ENCODE results near the gene REC8.

REC8 gene

GRCh38 chr14:24177041-24177825 lies 5.4 kb downstream of the REC8 start:
- Histone ChIP-seq H2BK120ac (ENCODE audit: low read depth, low read length) (no peak overlapping the region), H3K23ac (ENCODE audit: low read length) (no peak overlapping the region), H3K79me1 (ENCODE audit: low read length) (no peaks in the 10 kb centered on the region), H3K27me3 (ENCODE audit: insufficient read depth, low read length, poor library complexity) (no peaks in the 10 kb centered on the region), H3K4me1 (ENCODE audit: control insufficient read depth, low read depth, low read length) (peaks cover 1% of the 10 kb centered on the region), H3K4me2 (ENCODE audit: low read length) (no peak overlapping the region), H3K18ac (ENCODE audit: low read length) (no peak overlapping the region), H3K9ac (ENCODE audit: low read length) (no peak overlapping the region), H3K4me3 (ENCODE audit: low read length) (no peak overlapping the region), H3K27ac (ENCODE audit: low read depth, low read length) (no peak overlapping the region), H4K5ac (ENCODE audit: low read length) (no peak overlapping the region), H3K36me3 (ENCODE audit: control insufficient read depth, insufficient read depth, low read length) (peaks cover 8% of the 10 kb centered on the region), H2AK5ac (ENCODE audit: low read length) (no peak overlapping the region), H2BK15ac (replicated peaks; ENCODE audit: low read depth) (no peak overlapping the region), H4K8ac (ENCODE audit: low read depth, low read length) (no peak overlapping the region), H3K56ac (ENCODE audit: low read length) (no peak overlapping the region), H3K4ac (ENCODE audit: low read depth, low read length) (no peak overlapping the region), H2BK5ac (ENCODE audit: low read length) (no peak overlapping the region), H3K79me2 (ENCODE audit: control insufficient read depth, insufficient read depth, low read length) (no peaks in the 10 kb centered on the region)
- WGBS (ENCODE audit: extremely low coverage, insufficient coverage, low lambda C conversion rate): no CpG with 5 or more reads among the region's 12 CpGs
- no peak for DNase-seq

GRCh38 chr14:24177891-24178290 lies 6.0 kb downstream of the REC8 start:
- Histone ChIP-seq H2AK5ac (ENCODE audit: low read length) (no peak overlapping the region), H2BK120ac (ENCODE audit: low read depth, low read length) (no peak overlapping the region), H3K4me1 (ENCODE audit: control insufficient read depth, low read depth, low read length) (no peaks in the 10 kb centered on the region), H3K56ac (ENCODE audit: low read length) (no peak overlapping the region), H3K4me3 (ENCODE audit: low read length) (no peak overlapping the region), H3K9ac (ENCODE audit: low read length) (no peak overlapping the region), H3K36me3 (ENCODE audit: control insufficient read depth, insufficient read depth, low read length) (peaks cover 11% of the 10 kb centered on the region), H4K8ac (ENCODE audit: low read depth, low read length) (no peak overlapping the region), H3K18ac (ENCODE audit: low read length) (no peak overlapping the region), H3K4me2 (ENCODE audit: low read length) (no peak overlapping the region), H3K23ac (ENCODE audit: low read length) (no peak overlapping the region), H2BK5ac (ENCODE audit: low read length) (no peak overlapping the region), H3K79me1 (ENCODE audit: low read length) (no peaks in the 10 kb centered on the region), H3K27me3 (ENCODE audit: insufficient read depth, low read length, poor library complexity) (no peaks in the 10 kb centered on the region), H4K5ac (ENCODE audit: low read length) (no peak overlapping the region), H3K4ac (ENCODE audit: low read depth, low read length) (no peak overlapping the region), H2BK15ac (replicated peaks; ENCODE audit: low read depth) (no peak overlapping the region), H3K27ac (ENCODE audit: low read depth, low read length) (no peak overlapping the region), H3K79me2 (ENCODE audit: control insufficient read depth, insufficient read depth, low read length) (no peaks in the 10 kb centered on the region)
- WGBS (ENCODE audit: extremely low coverage, insufficient coverage, low lambda C conversion rate): no CpG with 5 or more reads among the region's 14 CpGs
- no peak for DNase-seq

- no peaks in the 10 kb centered on the region for H3K27me3 ChIP-seq (ENCODE audit: insufficient read depth, low read length, poor library complexity)
- H4K5ac ChIP-seq (ENCODE audit: low read length): no peak overlapping the region
- no peak overlapping the region for H3K27ac ChIP-seq (ENCODE audit: low read depth, low read length)
- no peak overlapping the region for H3K9ac ChIP-seq (ENCODE audit: low read length)
- no peak overlapping the region for H2BK5ac ChIP-seq (ENCODE audit: low read length)
- no CpG with 5 or more reads among the region's 12 CpGs for WGBS (ENCODE audit: extremely low coverage, insufficient coverage, low lambda C conversion rate)
- no peaks in the 10 kb centered on the region for H3K79me2 ChIP-seq (ENCODE audit: control insufficient read depth, insufficient read depth, low read length)
- H3K56ac ChIP-seq (ENCODE audit: low read length): no peak overlapping the region
- no peak overlapping the region for H3K4me2 ChIP-seq (ENCODE audit: low read length)
- H3K23ac ChIP-seq (ENCODE audit: low read length): no peak overlapping the region
- H3K18ac ChIP-seq (ENCODE audit: low read length): no peak overlapping the region
- no peak overlapping the region for H2BK120ac ChIP-seq (ENCODE audit: low read depth, low read length)
- no peak overlapping the region for H3K4ac ChIP-seq (ENCODE audit: low read depth, low read length)
- no peak overlapping the region for H2BK15ac ChIP-seq (replicated peaks; ENCODE audit: low read depth)
- H3K4me1 ChIP-seq (ENCODE audit: control insufficient read depth, low read depth, low read length): no peaks in the 10 kb centered on the region
- H3K79me1 ChIP-seq (ENCODE audit: low read length): no peaks in the 10 kb centered on the region
- DNase-seq: no peak
- no peak overlapping the region for H3K4me3 ChIP-seq (ENCODE audit: low read length)
- peaks cover 12% of the 10 kb centered on the region for H3K36me3 ChIP-seq (ENCODE audit: control insufficient read depth, insufficient read depth, low read length)
- no peak overlapping the region for H2AK5ac ChIP-seq (ENCODE audit: low read length)
- no peak overlapping the region for H4K8ac ChIP-seq (ENCODE audit: low read depth, low read length)
Observed at GRCh38 chr14:24178399-24179178, 6.7 kb downstream of the REC8 start.

- no peak for DNase-seq
- no peak overlapping the region for H3K4me3 ChIP-seq (ENCODE audit: low read length)
- no peak overlapping the region for H3K4me2 ChIP-seq (ENCODE audit: low read length)
- H3K56ac ChIP-seq (ENCODE audit: low read length): no peak overlapping the region
- no peak overlapping the region for H3K23ac ChIP-seq (ENCODE audit: low read length)
- no peaks in the 10 kb centered on the region for H3K27me3 ChIP-seq (ENCODE audit: insufficient read depth, low read length, poor library complexity)
- H3K79me1 ChIP-seq (ENCODE audit: low read length): no peaks in the 10 kb centered on the region
- no peak overlapping the region for H2BK15ac ChIP-seq (replicated peaks; ENCODE audit: low read depth)
- H4K8ac ChIP-seq (ENCODE audit: low read depth, low read length): no peak overlapping the region
- H3K27ac ChIP-seq (ENCODE audit: low read depth, low read length): no peak overlapping the region
- no peaks in the 10 kb centered on the region for H3K4me1 ChIP-seq (ENCODE audit: control insufficient read depth, low read depth, low read length)
- H2BK5ac ChIP-seq (ENCODE audit: low read length): no peak overlapping the region
- no peak overlapping the region for H3K9ac ChIP-seq (ENCODE audit: low read length)
- peaks cover 12% of the 10 kb centered on the region for H3K36me3 ChIP-seq (ENCODE audit: control insufficient read depth, insufficient read depth, low read length)
- no peak overlapping the region for H3K4ac ChIP-seq (ENCODE audit: low read depth, low read length)
- no peak overlapping the region for H2AK5ac ChIP-seq (ENCODE audit: low read length)
- no CpG with 5 or more reads among the region's 14 CpGs for WGBS (ENCODE audit: extremely low coverage, insufficient coverage, low lambda C conversion rate)
- no peaks in the 10 kb centered on the region for H3K79me2 ChIP-seq (ENCODE audit: control insufficient read depth, insufficient read depth, low read length)
- H3K18ac ChIP-seq (ENCODE audit: low read length): no peak overlapping the region
- H4K5ac ChIP-seq (ENCODE audit: low read length): no peak overlapping the region
- no peak overlapping the region for H2BK120ac ChIP-seq (ENCODE audit: low read depth, low read length)
Observed at GRCh38 chr14:24179294-24179960, 7.5 kb downstream of the REC8 start.

- Histone ChIP-seq H4K5ac (ENCODE audit: low read length) (no peak overlapping the region), H3K27ac (ENCODE audit: low read depth, low read length) (no peak overlapping the region), H3K27me3 (ENCODE audit: insufficient read depth, low read length, poor library complexity) (no peaks in the 10 kb centered on the region), H2BK15ac (replicated peaks; ENCODE audit: low read depth) (no peak overlapping the region), H3K9ac (ENCODE audit: low read length) (no peak overlapping the region), H3K4ac (ENCODE audit: low read depth, low read length) (no peak overlapping the region), H2BK120ac (ENCODE audit: low read depth, low read length) (no peak overlapping the region), H3K56ac (ENCODE audit: low read length) (no peak overlapping the region), H2AK5ac (ENCODE audit: low read length) (no peak overlapping the region), H3K4me3 (ENCODE audit: low read length) (no peak overlapping the region), H3K4me1 (ENCODE audit: control insufficient read depth, low read depth, low read length) (no peaks in the 10 kb centered on the region), H3K4me2 (ENCODE audit: low read length) (no peak overlapping the region), H4K8ac (ENCODE audit: low read depth, low read length) (no peak overlapping the region), H3K79me1 (ENCODE audit: low read length) (no peaks in the 10 kb centered on the region), H3K79me2 (ENCODE audit: control insufficient read depth, insufficient read depth, low read length) (no peaks in the 10 kb centered on the region), H2BK5ac (ENCODE audit: low read length) (no peak overlapping the region), H3K23ac (ENCODE audit: low read length) (no peak overlapping the region), H3K18ac (ENCODE audit: low read length) (no peak overlapping the region), H3K36me3 (ENCODE audit: control insufficient read depth, insufficient read depth, low read length) (peaks cover 15% of the 10 kb centered on the region)
- WGBS (ENCODE audit: extremely low coverage, insufficient coverage, low lambda C conversion rate): no CpG with 5 or more reads among the region's 18 CpGs
- no peak for DNase-seq
Observed at GRCh38 chr14:24179961-24180796, 8.3 kb downstream of the REC8 start.

All from mesendoderm (in vitro differentiated cells).